ENCODE data around the gene PDE8A. TPM values are rescaled to one million over a fixed set of nuclear protein-coding genes. Genes with fewer than 3 reads are reported as not detected.

The PDE8A gene
- total RNA-seq, 1 experiment from 2014 or later = 40.0 TPM

DNA sequence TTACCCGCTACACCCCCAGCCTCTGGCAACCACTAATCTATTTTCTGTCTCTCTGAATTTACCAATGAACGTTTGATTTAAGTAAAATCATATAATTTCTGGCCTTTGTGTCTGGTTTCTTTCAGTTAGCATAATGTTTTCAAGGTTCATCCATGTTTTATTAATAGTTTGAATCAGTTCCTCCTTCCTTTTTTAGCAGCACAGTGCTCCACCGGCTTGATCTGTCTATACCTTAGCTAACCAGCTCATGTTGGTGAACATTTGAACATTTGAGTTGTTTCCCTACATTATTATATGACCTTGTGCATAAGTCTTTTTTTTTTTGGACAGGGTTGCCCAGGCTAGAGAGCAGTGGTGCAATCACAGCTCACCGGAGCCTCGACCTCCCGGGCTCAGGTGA, 33.3 kb downstream of the PDE8A start:
- Histone ChIP-seq H3K9me3 (ENCODE audit: control insufficient read depth, insufficient read depth, low read depth, low read length) (peaks cover 3% of the 10 kb centered on the region; the same call in 1 of the 2 replicates), H3K27ac (ENCODE audit: low read length) (no peak overlapping the region), H3K4me1 (ENCODE audit: control insufficient read depth, insufficient read depth, low read length) (no peaks in the 10 kb centered on the region), H3K27me3 (ENCODE audit: control insufficient read depth, insufficient read depth, low read length) (no peaks in the 10 kb centered on the region), H3K4me3 (ENCODE audit: low read depth in 2 of 2, low read length in 2 of 2) (no peak overlapping the region), H3K36me3 (ENCODE audit: control insufficient read depth, insufficient read depth, low read length) (no peaks in the 10 kb centered on the region)
- POLR2A ChIA-PET = no interaction called here
- DNase-seq (ENCODE audit: low read depth, low spot score) (no peak), ATAC-seq (no peak)
- TF ChIP-seq POLR2AphosphoS5 (IDR thresholded peaks at IDR 0.05; ENCODE audit: low read depth, low read length) (no peak), TCF7L2 (IDR thresholded peaks at IDR 0.05; ENCODE audit: low read depth, low read length) (no peak), SIN3A (IDR thresholded peaks at IDR 0.05; ENCODE audit: borderline replicate concordance, insufficient read depth, low read depth, low read length) (no peak)
- TF ChIP-seq, protein P1, sequence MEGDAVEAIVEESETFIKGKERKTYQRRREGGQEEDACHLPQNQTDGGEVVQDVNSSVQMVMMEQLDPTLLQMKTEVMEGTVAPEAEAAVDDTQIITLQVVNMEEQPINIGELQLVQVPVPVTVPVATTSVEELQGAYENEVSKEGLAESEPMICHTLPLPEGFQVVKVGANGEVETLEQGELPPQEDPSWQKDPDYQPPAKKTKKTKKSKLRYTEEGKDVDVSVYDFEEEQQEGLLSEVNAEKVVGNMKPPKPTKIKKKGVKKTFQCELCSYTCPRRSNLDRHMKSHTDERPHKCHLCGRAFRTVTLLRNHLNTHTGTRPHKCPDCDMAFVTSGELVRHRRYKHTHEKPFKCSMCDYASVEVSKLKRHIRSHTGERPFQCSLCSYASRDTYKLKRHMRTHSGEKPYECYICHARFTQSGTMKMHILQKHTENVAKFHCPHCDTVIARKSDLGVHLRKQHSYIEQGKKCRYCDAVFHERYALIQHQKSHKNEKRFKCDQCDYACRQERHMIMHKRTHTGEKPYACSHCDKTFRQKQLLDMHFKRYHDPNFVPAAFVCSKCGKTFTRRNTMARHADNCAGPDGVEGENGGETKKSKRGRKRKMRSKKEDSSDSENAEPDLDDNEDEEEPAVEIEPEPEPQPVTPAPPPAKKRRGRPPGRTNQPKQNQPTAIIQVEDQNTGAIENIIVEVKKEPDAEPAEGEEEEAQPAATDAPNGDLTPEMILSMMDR (IDR thresholded peaks at IDR 0.05) = no peak
- TF ChIP-seq, protein P2, sequence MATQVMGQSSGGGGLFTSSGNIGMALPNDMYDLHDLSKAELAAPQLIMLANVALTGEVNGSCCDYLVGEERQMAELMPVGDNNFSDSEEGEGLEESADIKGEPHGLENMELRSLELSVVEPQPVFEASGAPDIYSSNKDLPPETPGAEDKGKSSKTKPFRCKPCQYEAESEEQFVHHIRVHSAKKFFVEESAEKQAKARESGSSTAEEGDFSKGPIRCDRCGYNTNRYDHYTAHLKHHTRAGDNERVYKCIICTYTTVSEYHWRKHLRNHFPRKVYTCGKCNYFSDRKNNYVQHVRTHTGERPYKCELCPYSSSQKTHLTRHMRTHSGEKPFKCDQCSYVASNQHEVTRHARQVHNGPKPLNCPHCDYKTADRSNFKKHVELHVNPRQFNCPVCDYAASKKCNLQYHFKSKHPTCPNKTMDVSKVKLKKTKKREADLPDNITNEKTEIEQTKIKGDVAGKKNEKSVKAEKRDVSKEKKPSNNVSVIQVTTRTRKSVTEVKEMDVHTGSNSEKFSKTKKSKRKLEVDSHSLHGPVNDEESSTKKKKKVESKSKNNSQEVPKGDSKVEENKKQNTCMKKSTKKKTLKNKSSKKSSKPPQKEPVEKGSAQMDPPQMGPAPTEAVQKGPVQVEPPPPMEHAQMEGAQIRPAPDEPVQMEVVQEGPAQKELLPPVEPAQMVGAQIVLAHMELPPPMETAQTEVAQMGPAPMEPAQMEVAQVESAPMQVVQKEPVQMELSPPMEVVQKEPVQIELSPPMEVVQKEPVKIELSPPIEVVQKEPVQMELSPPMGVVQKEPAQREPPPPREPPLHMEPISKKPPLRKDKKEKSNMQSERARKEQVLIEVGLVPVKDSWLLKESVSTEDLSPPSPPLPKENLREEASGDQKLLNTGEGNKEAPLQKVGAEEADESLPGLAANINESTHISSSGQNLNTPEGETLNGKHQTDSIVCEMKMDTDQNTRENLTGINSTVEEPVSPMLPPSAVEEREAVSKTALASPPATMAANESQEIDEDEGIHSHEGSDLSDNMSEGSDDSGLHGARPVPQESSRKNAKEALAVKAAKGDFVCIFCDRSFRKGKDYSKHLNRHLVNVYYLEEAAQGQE (IDR thresholded peaks at IDR 0.05; ENCODE audit: insufficient read depth in 1 of 2, low read depth in 2 of 2, low read length in 1 of 2) = no peak
- in situ Hi-C loops (cut with HindIII; ENCODE audit: low pct_unique_long_range_greater_than_20kb, low sequenced_read_pairs) (no loop called here), intact Hi-C loops (cut with micrococcal nuclease; ENCODE audit: unreplicated experiment) (no loop called here)
- BruUV-seq (replicated peaks) = no TSS peak
- CTCF ChIA-PET = no interaction called here

GRCh38 chr15:85016275-85016674, 34.6 kb downstream of the PDE8A start:
- Histone ChIP-seq H3K4me3 (ENCODE audit: low read depth in 2 of 2, low read length in 2 of 2) (no peak overlapping the region), H3K27ac (ENCODE audit: low read length) (no peak overlapping the region), H3K36me3 (ENCODE audit: control insufficient read depth, insufficient read depth, low read length) (no peaks in the 10 kb centered on the region), H3K27me3 (ENCODE audit: control insufficient read depth, insufficient read depth, low read length) (no peaks in the 10 kb centered on the region), H3K4me1 (ENCODE audit: control insufficient read depth, insufficient read depth, low read length) (no peaks in the 10 kb centered on the region), H3K9me3 (ENCODE audit: control insufficient read depth, insufficient read depth, low read depth, low read length) (no peaks in the 10 kb centered on the region)
- TF ChIP-seq, protein P1 (IDR thresholded peaks at IDR 0.05) = no peak
- no peak for TF ChIP-seq SIN3A (IDR thresholded peaks at IDR 0.05; ENCODE audit: borderline replicate concordance, insufficient read depth, low read depth, low read length)
- TF ChIP-seq, protein P2 (IDR thresholded peaks at IDR 0.05; ENCODE audit: insufficient read depth in 1 of 2, low read depth in 2 of 2, low read length in 1 of 2) = no peak
- TF ChIP-seq POLR2AphosphoS5 (IDR thresholded peaks at IDR 0.05; ENCODE audit: low read depth, low read length) = no peak
- no peak for TF ChIP-seq TCF7L2 (IDR thresholded peaks at IDR 0.05; ENCODE audit: low read depth, low read length)
- CTCF ChIA-PET = no interaction called here
- in situ Hi-C loops (cut with HindIII; ENCODE audit: low pct_unique_long_range_greater_than_20kb, low sequenced_read_pairs) = no loop called here
- POLR2A ChIA-PET = no interaction called here
- BruUV-seq (replicated peaks) = no TSS peak
- intact Hi-C loops (cut with micrococcal nuclease; ENCODE audit: unreplicated experiment) = no loop called here
- ATAC-seq (no peak), DNase-seq (ENCODE audit: low read depth, low spot score) (no peak)
